Keratinocyte (primary cell): Measurements from ENCODE around the gene CCDC28B. TPM values are rescaled to one million over a fixed set of nuclear protein-coding genes. Genes with fewer than 3 reads are reported as not detected.

ENCODE experiments used
- DNase-seq: peaks from one replicate; pipeline ENCODE4 v3.0.0-alpha.2; 2011; ENCODE audit warnings: low read depth, missing footprints, low spot score
- FAIRE-seq: peaks from 2 replicates; lab custom pipeline; 2011; peaks lifted over from hg19 to GRCh38; lab: Jason Lieb, UNC
- H2AFZ ChIP-seq: 2 replicates; pipeline ENCODE4 v1.6.0; 2012; ENCODE audit warnings: low read length, control low read depth, inconsistent platforms; ENCODE audit not compliant: control insufficient read depth
- H3K27ac ChIP-seq: 2 replicates; pipeline ENCODE4 v1.5.1; 2011; ENCODE audit warnings: low read length; ENCODE audit not compliant: control insufficient read depth, insufficient read depth
- H3K27me3 ChIP-seq: 3 replicates; pipeline ENCODE4 v1.6.0; 2011; ENCODE audit warnings: low read length; ENCODE audit not compliant: control insufficient read depth, insufficient read depth; ENCODE audit errors: extremely low read depth
- H3K36me3 ChIP-seq, 2 experiments: 2 replicates in 1 of 2; 3 replicates in 1 of 2; pipeline ENCODE4 v1.5.1; 2011; ENCODE audit warnings: low read length in 2 of 2, mild to moderate bottlenecking in 1 of 2; ENCODE audit not compliant: control insufficient read depth in 2 of 2, insufficient read depth in 2 of 2; ENCODE audit errors: extremely low read depth in 1 of 2
- H3K4me1 ChIP-seq: 3 replicates; pipeline ENCODE4 v1.5.1; 2011; ENCODE audit warnings: low read length; ENCODE audit not compliant: control insufficient read depth, insufficient read depth; ENCODE audit errors: extremely low read depth
- H3K4me2 ChIP-seq: 3 replicates; pipeline ENCODE4 v1.6.0; 2011; ENCODE audit warnings: low read depth, low read length; ENCODE audit not compliant: control insufficient read depth, insufficient read depth; ENCODE audit errors: extremely low read depth
- H3K4me3 ChIP-seq, 3 experiments: fragments of 200-600 bp in 1 of 3; sonication (generic) in 1 of 3; 2 replicates in 2 of 3; 3 replicates in 1 of 3; pipeline ENCODE4 v1.5.1; 2011 to 2016; ENCODE audit warnings: low read length in 3 of 3, mild to moderate bottlenecking in 3 of 3, control low read depth in 2 of 3, inconsistent platforms in 1 of 3, low read depth in 1 of 3, mixed read lengths in 1 of 3, mixed run types in 1 of 3, moderate library complexity in 1 of 3; ENCODE audit not compliant: control insufficient read depth in 2 of 3, insufficient read depth in 2 of 3; ENCODE audit errors: extremely low read depth in 1 of 3
- H3K79me2 ChIP-seq: 2 replicates; pipeline ENCODE4 v1.6.0; 2012; ENCODE audit warnings: low read length; ENCODE audit not compliant: control insufficient read depth, insufficient read depth
- H3K9ac ChIP-seq: 3 replicates; pipeline ENCODE4 v1.6.0; 2011; ENCODE audit warnings: low read length; ENCODE audit not compliant: control insufficient read depth, insufficient read depth; ENCODE audit errors: extremely low read depth
- H3K9me1 ChIP-seq: 3 replicates; pipeline ENCODE4 v1.6.0; 2011; ENCODE audit warnings: low read length; ENCODE audit not compliant: control insufficient read depth, insufficient read depth; ENCODE audit errors: extremely low read depth
- H3K9me3 ChIP-seq: 2 replicates; pipeline ENCODE4 v1.5.1; 2012; ENCODE audit warnings: low read depth, low read length; ENCODE audit not compliant: control insufficient read depth
- H4K20me1 ChIP-seq: 3 replicates; pipeline ENCODE4 v1.6.0; 2011; ENCODE audit warnings: low read length; ENCODE audit not compliant: control insufficient read depth, insufficient read depth; ENCODE audit errors: extremely low read depth
- EZH2 ChIP-seq: IDR thresholded peaks from one replicate; pipeline ENCODE4 v1.6.1; 2012; ENCODE audit warnings: inconsistent platforms, mild to moderate bottlenecking, low read length, moderate library complexity
- dilution Hi-C: fragments of 300-500 bp; cut with MboI; formaldehyde crosslinking; loops from one replicate; pipeline ENCODE4 v1.7.0; 2020; ENCODE audit warnings: low sequenced_read_pairs; ENCODE audit not compliant: extremely low pct_ligation_motif_present
- polyA plus RNA-seq, 5 experiments: library from polyadenylated mRNA; depleted of rRNA in 3 of 5; stranded (reverse) in 3 of 5; stranded (forward) in 1 of 5; unstranded in 1 of 5; fragments of >200 nt; gene quantifications; 1 replicate in 1 of 5; 2 replicates in 3 of 5; 3 replicates in 1 of 5; pipeline versions ENCODE4 v1.2.1 to v1.2.3, GENCODE V29; 2011 to 2012; ENCODE audit warnings: missing spikeins in 2 of 5, low read depth in 1 of 5, low replicate concordance in 1 of 5
- TF ChIP-seq, protein P1 (sequence below), 3 experiments: IDR thresholded peaks in 1 of 3; conservative IDR thresholded peaks in 1 of 3; optimal IDR thresholded peaks in 1 of 3; 2 replicates in 2 of 3; 3 replicates in 1 of 3; pipeline versions ENCODE3 to v1.5.1; 2011; ENCODE audit warnings: low read length in 3 of 3, mild to moderate bottlenecking in 3 of 3, moderate library complexity in 2 of 3, control low read depth in 1 of 3, inconsistent platforms in 1 of 3; ENCODE audit not compliant: insufficient read depth in 2 of 3; ENCODE audit errors: extremely low read depth in 1 of 3

CCDC28B gene
- polyA plus RNA-seq, 1 donor (not counting 4 experiments of a cell fraction or from before 2014, with no cell fraction given), result 3.6 TPM

- H4K20me1 ChIP-seq, result no peaks in the 10 kb centered on the region
- H3K4me2 ChIP-seq, result peak overlapping the region; percentile 52
- H3K79me2 ChIP-seq, result peaks cover 3% of the 10 kb centered on the region
- DNase-seq, result no peak
- no peaks in the 10 kb centered on the region for H3K27me3 ChIP-seq
- TF ChIP-seq EZH2, result no peak
- TF ChIP-seq, protein P1, sequence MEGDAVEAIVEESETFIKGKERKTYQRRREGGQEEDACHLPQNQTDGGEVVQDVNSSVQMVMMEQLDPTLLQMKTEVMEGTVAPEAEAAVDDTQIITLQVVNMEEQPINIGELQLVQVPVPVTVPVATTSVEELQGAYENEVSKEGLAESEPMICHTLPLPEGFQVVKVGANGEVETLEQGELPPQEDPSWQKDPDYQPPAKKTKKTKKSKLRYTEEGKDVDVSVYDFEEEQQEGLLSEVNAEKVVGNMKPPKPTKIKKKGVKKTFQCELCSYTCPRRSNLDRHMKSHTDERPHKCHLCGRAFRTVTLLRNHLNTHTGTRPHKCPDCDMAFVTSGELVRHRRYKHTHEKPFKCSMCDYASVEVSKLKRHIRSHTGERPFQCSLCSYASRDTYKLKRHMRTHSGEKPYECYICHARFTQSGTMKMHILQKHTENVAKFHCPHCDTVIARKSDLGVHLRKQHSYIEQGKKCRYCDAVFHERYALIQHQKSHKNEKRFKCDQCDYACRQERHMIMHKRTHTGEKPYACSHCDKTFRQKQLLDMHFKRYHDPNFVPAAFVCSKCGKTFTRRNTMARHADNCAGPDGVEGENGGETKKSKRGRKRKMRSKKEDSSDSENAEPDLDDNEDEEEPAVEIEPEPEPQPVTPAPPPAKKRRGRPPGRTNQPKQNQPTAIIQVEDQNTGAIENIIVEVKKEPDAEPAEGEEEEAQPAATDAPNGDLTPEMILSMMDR (optimal IDR thresholded peaks at IDR 0.05 in 1 of 3, IDR thresholded peaks at IDR 0.05 in 1 of 3, conservative IDR thresholded peaks at IDR 0.05 in 1 of 3; ENCODE audit: extremely low read depth in 1 of 3, insufficient read depth in 2 of 3, low read length in 3 of 3), result peak; percentile 88 to 91 (median 90)
- peak overlapping the region; percentile 76 for H3K27ac ChIP-seq
- no peaks in the 10 kb centered on the region for H3K9me1 ChIP-seq
- no peak overlapping the region for H2AFZ ChIP-seq
- no peaks in the 10 kb centered on the region for H3K9me3 ChIP-seq
- H3K9ac ChIP-seq, result peak overlapping the region; percentile 67
- FAIRE-seq, result peak; percentile 80
- dilution Hi-C loops, result no loop called here
- H3K4me1 ChIP-seq, result peaks cover 21% of the 10 kb centered on the region
- H3K4me3 ChIP-seq, result peak overlapping the region in 1 of 3 experiments; percentile 0
- H3K36me3 ChIP-seq, result peaks cover 19 to 34% of the 10 kb centered on the region in 2 experiments
These were observed 15.5 kb downstream of the CCDC28B start for GRCh38 chr1:32215629-32216480.

- DNase-seq (no peak), FAIRE-seq (no peak)
- peaks cover 28% of the 10 kb centered on the region for H3K4me1 ChIP-seq
- H3K4me2 ChIP-seq, result no peak overlapping the region
- H2AFZ ChIP-seq, result no peak overlapping the region
- peak overlapping the region; percentile 76 for H3K27ac ChIP-seq
- H3K9me3 ChIP-seq, result no peaks in the 10 kb centered on the region
- no peak overlapping the region for H3K4me3 ChIP-seq
- H3K9ac ChIP-seq, result no peak overlapping the region
- peaks cover 19 to 34% of the 10 kb centered on the region in 2 experiments for H3K36me3 ChIP-seq
- H4K20me1 ChIP-seq, result no peaks in the 10 kb centered on the region
- no peaks in the 10 kb centered on the region for H3K27me3 ChIP-seq
- H3K79me2 ChIP-seq, result peaks cover 11% of the 10 kb centered on the region
- TF ChIP-seq EZH2, result no peak
- TF ChIP-seq, protein P1 (optimal IDR thresholded peaks at IDR 0.05 in 1 of 3, IDR thresholded peaks at IDR 0.05 in 1 of 3, conservative IDR thresholded peaks at IDR 0.05 in 1 of 3; ENCODE audit: extremely low read depth in 1 of 3, insufficient read depth in 2 of 3, low read length in 3 of 3), result no peak
- no peaks in the 10 kb centered on the region for H3K9me1 ChIP-seq
- dilution Hi-C loops, result no loop called here
These were observed 16.2 kb downstream of the CCDC28B start for GRCh38 chr1:32216566-32216965.
